22Rv1 (cell line): ENCODE data around the gene TNFRSF25.

Source experiments
- CTCF ChIP-seq: fragments of 450-650 bp; IDR thresholded peaks from 2 replicates; pipeline ENCODE4 v1.5.1; 2017; ENCODE audit warnings: mild to moderate bottlenecking
- ZFX ChIP-seq: fragments of 450-650 bp; IDR thresholded peaks from 2 replicates; pipeline ENCODE4 v1.6.1; 2017; ENCODE audit warnings: antibody characterized with exemption, borderline replicate concordance

GRCh38 chr1:6447016-6447817 lies 18.8 kb downstream of the TNFRSF25 start:
- no peak for TF ChIP-seq CTCF
- TF ChIP-seq ZFX = no peak
